Activated gamma-delta T cell (primary cell): Measurements from ENCODE around the gene IFI16.
"Not testable (repeated sequence)": the region's sequence is repeated elsewhere in the genome, so short reads cannot be mapped to it uniquely, and the experiment has no call there.

ENCODE experiments used
- DNase-seq: peaks from one replicate; lab custom pipeline; 2025; lab: John Stamatoyannopoulos, UW

IFI16 gene

DNA sequence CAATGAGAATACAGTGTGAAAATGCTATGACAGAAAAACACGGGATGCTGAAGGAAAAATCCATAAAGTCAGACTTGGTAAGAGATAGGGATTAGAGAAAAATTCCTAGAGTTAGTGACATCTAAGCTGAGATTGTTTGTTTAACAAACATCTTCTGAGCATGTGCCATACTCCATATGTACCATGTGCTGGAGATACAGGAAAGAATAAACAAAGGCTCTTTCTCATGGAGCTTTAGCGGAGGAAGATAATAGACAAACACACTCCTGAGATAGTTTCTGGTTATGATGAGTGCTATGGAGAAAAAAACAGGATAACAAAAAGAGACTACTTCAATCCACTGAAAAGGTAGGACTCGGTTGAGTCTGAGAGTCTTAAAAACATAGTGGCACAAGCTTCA is 88.9 kb downstream of the IFI16 start:
- DNase-seq = no peak

DNA sequence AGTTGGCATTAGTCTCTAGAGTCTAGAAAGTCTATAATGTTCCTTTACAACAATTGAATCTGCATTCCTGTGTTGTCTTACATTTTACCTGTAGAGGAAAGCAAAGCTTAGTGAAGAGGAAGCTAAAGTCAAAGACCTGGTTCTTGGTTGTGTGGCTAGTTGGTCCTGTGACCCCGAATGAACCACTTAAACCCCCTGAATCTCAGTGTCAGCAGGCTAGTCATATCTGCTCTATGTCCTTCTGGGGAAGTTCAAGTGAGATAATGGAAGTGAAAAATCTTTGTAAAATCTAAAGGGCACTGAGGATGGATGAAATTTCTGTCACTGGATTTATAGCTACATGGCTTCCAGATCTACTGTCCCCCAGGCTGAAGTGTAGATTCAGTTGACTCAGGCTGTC is 90.9 kb downstream of the IFI16 start:
- no peak for DNase-seq

DNA sequence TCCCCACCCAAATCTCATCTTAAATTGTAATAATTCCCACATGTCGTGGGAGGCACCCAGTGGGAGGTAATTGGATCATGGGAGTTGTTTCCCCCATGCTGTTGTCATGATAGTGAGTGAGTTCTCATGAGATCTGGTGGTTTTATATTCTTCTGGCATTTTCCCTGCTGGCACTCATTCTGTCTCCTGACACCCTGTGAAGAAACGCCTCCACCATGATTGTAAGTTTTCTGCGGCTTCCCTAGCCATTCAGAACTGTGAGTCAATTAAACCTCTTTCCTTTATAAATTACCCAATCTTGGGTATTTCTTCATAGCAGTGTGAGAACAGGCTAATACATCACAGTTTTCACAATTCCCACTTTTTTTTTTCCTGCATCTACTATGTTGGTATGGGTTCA is 93.3 kb downstream of the IFI16 start:
- DNase-seq = not testable (repeated sequence)
